CD4-positive, alpha-beta T cell (primary cell): ENCODE data around the gene ADSS1. TPM values are rescaled to one million over a fixed set of nuclear protein-coding genes. Genes with fewer than 3 reads are reported as not detected.

ENCODE experiments used
- ATAC-seq: fragments of 200-7000 bp; cut with Tn5 transposase; one replicate; pipeline ENCODE4 v1.10.0; 2022; ENCODE audit warnings: mild to moderate bottlenecking; ENCODE audit not compliant: poor library complexity
- CTCF ChIA-PET: fragments of 350-600 bp; sonication (Branson Sonifier 250); formaldehyde crosslinking; loops from one replicate; lab custom pipeline; 2021; ENCODE audit warnings: antibody characterized with exemption, inconsistent platforms; lab: Charles Lee
- POLR2A ChIA-PET: fragments of 350-600 bp; sonication (Branson Sonifier 250); formaldehyde crosslinking; loops from one replicate; lab custom pipeline; 2021; ENCODE audit warnings: antibody characterized with exemption, inconsistent platforms; lab: Charles Lee
- DNase-seq, 14 experiments: peaks; one replicate each; pipeline ENCODE4 v3.0.0-alpha.2; 2013 to 2020; ENCODE audit warnings: mixed read lengths in 2 of 14
- H3K27ac ChIP-seq, 2 donors: one replicate each; pipeline versions ENCODE4 v1.5.1 to v1.7.0; 2013; ENCODE audit warnings: low read length in 2 of 2, low read depth in 1 of 2, mild to moderate bottlenecking in 1 of 2
- H3K27me3 ChIP-seq, 2 experiments: 1 replicate in 1 of 2; 2 replicates in 1 of 2; pipeline versions ENCODE4 v1.6.1 to v1.7.0; 2013; ENCODE audit warnings: low read length in 2 of 2, control low read depth in 1 of 2, mild to moderate bottlenecking in 1 of 2, moderate library complexity in 1 of 2; ENCODE audit not compliant: insufficient read depth in 2 of 2, control insufficient read depth in 1 of 2
- H3K36me3 ChIP-seq: one replicate; pipeline ENCODE4 v1.6.1; 2013; ENCODE audit warnings: low read length, control low read depth; ENCODE audit not compliant: insufficient read depth
- H3K4me1 ChIP-seq: one replicate; pipeline ENCODE4 v1.6.1; 2013; ENCODE audit warnings: low read length, control low read depth; ENCODE audit not compliant: insufficient read depth
- H3K4me3 ChIP-seq: one replicate; pipeline ENCODE4 v1.5.1; 2013; ENCODE audit warnings: mild to moderate bottlenecking, low read length, moderate library complexity
- H3K9me3 ChIP-seq, 2 experiments: 1 replicate in 1 of 2; 2 replicates in 1 of 2; pipeline versions ENCODE4 v1.6.1 to v1.7.0; 2013; ENCODE audit warnings: low read length in 2 of 2, mild to moderate bottlenecking in 2 of 2, control low read depth in 1 of 2, moderate library complexity in 1 of 2; ENCODE audit not compliant: control insufficient read depth in 1 of 2, insufficient read depth in 1 of 2
- H3K27ac Mint-ChIP-seq: one replicate; pipeline ENCODE4 v1.8.0; 2020; ENCODE audit warnings: mixed read lengths
- H3K27me3 Mint-ChIP-seq: one replicate; pipeline ENCODE4 v1.8.0; 2021; ENCODE audit warnings: mixed read lengths
- H3K36me3 Mint-ChIP-seq: one replicate; pipeline ENCODE4 v1.8.0; 2021; ENCODE audit warnings: low read depth, mixed read lengths
- H3K4me1 Mint-ChIP-seq: one replicate; pipeline ENCODE4 v1.8.0; 2021; ENCODE audit warnings: low read depth, mixed read lengths
- H3K4me3 Mint-ChIP-seq: one replicate; pipeline ENCODE4 v1.8.0; 2020; ENCODE audit warnings: mild to moderate bottlenecking, mixed read lengths
- H3K9me3 Mint-ChIP-seq: one replicate; pipeline ENCODE4 v1.8.0; 2020; ENCODE audit warnings: mixed read lengths
- CTCF ChIP-seq: fragments of 200-600 bp; IDR thresholded peaks from one replicate; pipeline ENCODE4 v1.8.0; 2022; ENCODE audit warnings: antibody characterized with exemption, mild to moderate bottlenecking
- intact Hi-C, 2 experiments: fragments of 100-400 bp; cut with DNase I in 1 of 2; cut with micrococcal nuclease in 1 of 2; formaldehyde crosslinking; loops; one replicate each; pipeline versions ENCODE4 v1.15.1 to v1.9.0; 2023 to 2025; cut with DNase I, micrococcal nuclease
- total RNA-seq, 174 experiments: library from RNA in 2 of 174; stranded (reverse) in 2 of 174; gene quantifications; one replicate each; pipeline ENCODE4 v1.2.3 and lab custom pipeline; 2021 to 2026

Gene ADSS1
- total RNA-seq, 2 experiments from 2014 or later, result 2.0 to 2.7 TPM

- Mint-ChIP-seq H3K27me3 (no peaks in the 10 kb centered on the region), H3K36me3 (peaks cover 9% of the 10 kb centered on the region), H3K4me3 (no peak overlapping the region), H3K9me3 (no peaks in the 10 kb centered on the region), H3K4me1 (peaks cover 17% of the 10 kb centered on the region), H3K27ac (no peak overlapping the region)
- ATAC-seq, result peak; percentile 75
- Histone ChIP-seq H3K4me1 (peaks cover 55% of the 10 kb centered on the region), H3K27ac (no peak overlapping the region), H3K4me3 (no peak overlapping the region), H3K27me3 (no peaks in the 10 kb centered on the region), H3K9me3 (no peaks in the 10 kb centered on the region), H3K36me3 (peaks cover 33% of the 10 kb centered on the region)
- intact Hi-C loops, result no loop called here
- TF ChIP-seq CTCF, result no peak
- POLR2A ChIA-PET, result interaction anchor here (0.6 to 1.3 kb wide), 3 partner anchors 14 to 33 kb away, joined by 3 to 4 read pairs (median 4); partner anchors contain the start of genes SIVA1 and ZBTB42
- CTCF ChIA-PET, result no interaction called here
- DNase-seq, result peak in 3 of 14 experiments; percentile 29 to 55 (median 51)
Observed at GRCh38 chr14:104786091-104786586, 62.1 kb downstream of the ADSS1 start.

- peak overlapping the region in 1 of 2 donors; percentile 13 for H3K27ac ChIP-seq
- TF ChIP-seq CTCF, result no peak
- CTCF ChIA-PET, result no interaction called here
- H3K4me1 ChIP-seq, result peaks cover 63% of the 10 kb centered on the region
- H3K27ac Mint-ChIP-seq, result no peak overlapping the region
- intact Hi-C loops, result no loop called here
- H3K27me3 ChIP-seq, result no peaks in the 10 kb centered on the region
- no peak overlapping the region for H3K4me3 ChIP-seq
- H3K27me3 Mint-ChIP-seq, result no peaks in the 10 kb centered on the region
- H3K36me3 ChIP-seq, result peaks cover 40% of the 10 kb centered on the region
- ATAC-seq (no peak), DNase-seq (no peak)
- H3K36me3 Mint-ChIP-seq, result peaks cover 15% of the 10 kb centered on the region
- H3K4me3 Mint-ChIP-seq, result no peak overlapping the region
- H3K9me3 Mint-ChIP-seq, result no peaks in the 10 kb centered on the region
- H3K9me3 ChIP-seq, result no peaks in the 10 kb centered on the region
- H3K4me1 Mint-ChIP-seq, result peaks cover 22% of the 10 kb centered on the region
- POLR2A ChIA-PET, result interaction anchor here (1.3 kb wide), 2 partner anchors 13 to 34 kb away, joined by 3 to 4 read pairs; partner anchors contain the start of genes SIVA1 and ZBTB42
Observed at GRCh38 chr14:104786726-104787675, 63.0 kb downstream of the ADSS1 start.

GRCh38 chr14:104787736-104788135 lies 63.7 kb downstream of the ADSS1 start:
- no peak overlapping the region for H3K27ac Mint-ChIP-seq
- ATAC-seq, result no peak
- TF ChIP-seq CTCF, result no peak

More at GRCh38 chr14:104787736-104788135, 63.7 kb downstream of the ADSS1 start:
- Mint-ChIP-seq H3K9me3 (no peaks in the 10 kb centered on the region), H3K27me3 (no peaks in the 10 kb centered on the region), H3K36me3 (peaks cover 15% of the 10 kb centered on the region), H3K4me1 (peaks cover 24% of the 10 kb centered on the region), H3K4me3 (no peak overlapping the region)
- Histone ChIP-seq H3K27ac (no peak overlapping the region), H3K27me3 (no peaks in the 10 kb centered on the region), H3K4me1 (peaks cover 70% of the 10 kb centered on the region), H3K9me3 (no peaks in the 10 kb centered on the region), H3K4me3 (no peak overlapping the region), H3K36me3 (peaks cover 44% of the 10 kb centered on the region)
- ChIA-PET POLR2A (no interaction called here), CTCF (interaction anchor here (1.3 kb wide), 1 partner anchor 19 kb away, joined by 3 read pairs; no protein-coding TSS in a partner anchor)
- intact Hi-C loops, result no loop called here
- DNase-seq, result peak in 1 of 14 experiments; percentile 31
